HepG2 (cell line): ENCODE data around the gene RAB3C. TPM values are rescaled to one million over a fixed set of nuclear protein-coding genes. Genes with fewer than 3 reads are reported as not detected.

Source experiments
- GATAD2A ChIP-seq: IDR thresholded peaks from 2 replicates; pipeline ENCODE4 v1.6.1; 2016
- MIER2 ChIP-seq: IDR thresholded peaks from 2 replicates; pipeline ENCODE4 v1.6.1; 2016; ENCODE audit warnings: missing biosample characterization, missing genetic modification reagents
- PAWR ChIP-seq: sonication (generic); formaldehyde crosslinking; IDR thresholded peaks from 2 replicates; pipeline ENCODE4 v1.4.0; 2020; ENCODE audit warnings: missing genetic modification reagents, mild to moderate bottlenecking, borderline replicate concordance
- RAD21 ChIP-seq: fragments of 450-650 bp; formaldehyde crosslinking; IDR thresholded peaks from 2 replicates; pipeline ENCODE4 v1.5.0; 2020; ENCODE audit warnings: mild to moderate bottlenecking
- SP1 ChIP-seq, 2 experiments: fragments of 450-650 bp in 1 of 2; sonication (generic) in 1 of 2; formaldehyde crosslinking in 1 of 2; IDR thresholded peaks; 2 replicates each; pipeline versions ENCODE4 v1.4.0 to v1.6.1; 2016 to 2020; ENCODE audit warnings: missing genetic modification reagents in 1 of 2
- STAG1 ChIP-seq: sonication (generic); formaldehyde crosslinking; IDR thresholded peaks from 2 replicates; pipeline ENCODE4 v1.4.0; 2020; ENCODE audit warnings: missing genetic modification reagents
- TEAD3 ChIP-seq: optimal IDR thresholded peaks from 2 replicates; pipeline ENCODE3; 2016; ENCODE audit warnings: borderline replicate concordance
- XRCC5 ChIP-seq: fragments of 200-400 bp; formaldehyde crosslinking; optimal IDR thresholded peaks from 2 replicates; pipeline ENCODE3; 2017; ENCODE audit warnings: mild to moderate bottlenecking, low read length
- ZNF18 ChIP-seq: sonication (generic); formaldehyde crosslinking; IDR thresholded peaks from 2 replicates; pipeline ENCODE4 v1.8.0; 2022; ENCODE audit warnings: mild to moderate bottlenecking, missing genetic modification reagents; ENCODE audit not compliant: insufficient replicate concordance
- ZNF274 ChIP-seq: sonication (generic); formaldehyde crosslinking; IDR thresholded peaks from 2 replicates; pipeline ENCODE4 v1.5.1; 2020; ENCODE audit warnings: mild to moderate bottlenecking, missing genetic modification reagents
- ZSCAN25 ChIP-seq: sonication (generic); formaldehyde crosslinking; IDR thresholded peaks from 2 replicates; pipeline ENCODE4 v1.8.0; 2022; ENCODE audit warnings: mild to moderate bottlenecking, missing genetic modification reagents
- polyA plus RNA-seq, 8 experiments: library from polyadenylated mRNA; depleted of rRNA in 3 of 8; stranded (reverse) in 7 of 8; unstranded in 1 of 8; fragments of >200 nt; fragmentation: Illumina TruSeq in 4 of 8; extraction: Trizol in 4 of 8; gene quantifications; 2 replicates each; pipeline versions ENCODE4 v1.2.1 to v1.2.3, GENCODE V29; 2011 to 2016; ENCODE audit warnings: low read depth in 4 of 8, missing spikeins in 1 of 8, mixed read lengths in 1 of 8; ENCODE audit not compliant: insufficient read depth in 1 of 8
- total RNA-seq, 5 experiments: library from RNA; depleted of rRNA; stranded (reverse); fragments of >200 nt; fragmentation: Illumina TruSeq; extraction: Trizol; gene quantifications; 2 replicates each; pipeline ENCODE4 v1.2.3, GENCODE V29; 2016; ENCODE audit warnings: low read depth in 1 of 5
- TF ChIP-seq, protein P1 (sequence below), 2 experiments: sonication (generic) in 1 of 2; formaldehyde crosslinking in 1 of 2; IDR thresholded peaks; 2 replicates each; pipeline versions ENCODE4 v1.4.0 to v1.6.1; 2018 to 2020; ENCODE audit warnings: missing genetic modification reagents in 2 of 2, borderline replicate concordance in 1 of 2, low read depth in 1 of 2, mild to moderate bottlenecking in 1 of 2, missing biosample characterization in 1 of 2
- TF ChIP-seq, protein P2 (sequence below): sonication (generic); formaldehyde crosslinking; IDR thresholded peaks from 2 replicates; pipeline ENCODE4 v1.8.1; 2023; ENCODE audit warnings: mild to moderate bottlenecking, inconsistent platforms, moderate library complexity, missing genetic modification reagents, borderline replicate concordance

The RAB3C gene
- total and polyA plus RNA-seq, 2 of the 13 experiments (the other 11 are each of a cell fraction or from before 2014, with no cell fraction given) = not detected

GRCh38 chr5:58886315-58887207 lies 303.7 kb downstream of the RAB3C start (continued):
- no peak for TF ChIP-seq ZNF18 (CRISPR knock-in tag)
- TF ChIP-seq, protein P1, sequence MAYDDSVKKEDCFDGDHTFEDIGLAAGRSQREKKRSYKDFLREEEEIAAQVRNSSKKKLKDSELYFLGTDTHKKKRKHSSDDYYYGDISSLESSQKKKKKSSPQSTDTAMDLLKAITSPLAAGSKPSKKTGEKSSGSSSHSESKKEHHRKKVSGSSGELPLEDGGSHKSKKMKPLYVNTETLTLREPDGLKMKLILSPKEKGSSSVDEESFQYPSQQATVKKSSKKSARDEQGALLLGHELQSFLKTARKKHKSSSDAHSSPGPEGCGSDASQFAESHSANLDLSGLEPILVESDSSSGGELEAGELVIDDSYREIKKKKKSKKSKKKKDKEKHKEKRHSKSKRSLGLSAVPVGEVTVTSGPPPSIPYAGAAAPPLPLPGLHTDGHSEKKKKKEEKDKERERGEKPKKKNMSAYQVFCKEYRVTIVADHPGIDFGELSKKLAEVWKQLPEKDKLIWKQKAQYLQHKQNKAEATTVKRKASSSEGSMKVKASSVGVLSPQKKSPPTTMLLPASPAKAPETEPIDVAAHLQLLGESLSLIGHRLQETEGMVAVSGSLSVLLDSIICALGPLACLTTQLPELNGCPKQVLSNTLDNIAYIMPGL (CRISPR knock-in tag; IDR thresholded peaks at IDR 0.05; ENCODE audit: borderline replicate concordance in 1 of 2, low read depth in 1 of 2) = 0 out of 4 replicates have a peak, but pooled peaks of 1 of the 2 experiments have one; percentile 48
- TF ChIP-seq ZSCAN25 (CRISPR knock-in tag) = peak; percentile 62; the same call in 1 of the 2 replicates
- no peak for TF ChIP-seq PAWR (CRISPR knock-in tag)
- TF ChIP-seq GATAD2A (CRISPR knock-in tag) = 0 out of 2 replicates have a peak, but pooled peaks have one; percentile 16
- TF ChIP-seq, protein P2, sequence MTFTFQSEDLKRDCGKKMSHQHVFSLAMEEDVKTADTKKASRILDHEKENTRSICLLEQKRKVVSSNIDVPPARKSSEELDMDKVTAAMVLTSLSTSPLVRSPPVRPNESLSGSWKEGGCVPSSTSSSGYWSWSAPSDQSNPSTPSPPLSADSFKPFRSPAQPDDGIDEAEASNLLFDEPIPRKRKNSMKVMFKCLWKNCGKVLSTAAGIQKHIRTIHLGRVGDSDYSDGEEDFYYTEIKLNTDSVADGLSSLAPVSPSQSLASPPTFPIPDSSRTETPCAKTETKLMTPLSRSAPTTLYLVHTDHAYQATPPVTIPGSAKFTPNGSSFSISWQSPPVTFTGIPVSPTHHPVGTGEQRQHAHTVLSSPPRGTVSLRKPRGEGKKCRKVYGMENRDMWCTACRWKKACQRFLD (CRISPR knock-in tag) = no peak
- TF ChIP-seq XRCC5 = peak; percentile 34
- TF ChIP-seq MIER2 (CRISPR knock-in tag) = no peak
- TF ChIP-seq RAD21 (CRISPR knock-in tag) = peak; percentile 66
- no peak for TF ChIP-seq SP1 (IDR thresholded peaks at IDR 0.05)
- 0 out of 2 replicates have a peak, but pooled peaks have one; percentile 26 for TF ChIP-seq SP1 (CRISPR knock-in tag; IDR thresholded peaks at IDR 0.05)
- peak; percentile 68 for TF ChIP-seq TEAD3 (CRISPR knock-in tag)
- peak; percentile 79 for TF ChIP-seq STAG1 (CRISPR knock-in tag)
- TF ChIP-seq ZNF274 (CRISPR knock-in tag) = 0 out of 2 replicates have a peak, but pooled peaks have one; percentile 20
